ENCODE measurements around the gene HK2. TPM values are rescaled to one million over a fixed set of nuclear protein-coding genes. Genes with fewer than 3 reads are reported as not detected.
"Not testable (repeated sequence)": the region's sequence is repeated elsewhere in the genome, so short reads cannot be mapped to it uniquely, and the experiment has no call there.

HK2 gene
- polyA plus RNA-seq, 12 donors = 4.5 to 10.6 (median 6.7) TPM; not detected in 1

DNA sequence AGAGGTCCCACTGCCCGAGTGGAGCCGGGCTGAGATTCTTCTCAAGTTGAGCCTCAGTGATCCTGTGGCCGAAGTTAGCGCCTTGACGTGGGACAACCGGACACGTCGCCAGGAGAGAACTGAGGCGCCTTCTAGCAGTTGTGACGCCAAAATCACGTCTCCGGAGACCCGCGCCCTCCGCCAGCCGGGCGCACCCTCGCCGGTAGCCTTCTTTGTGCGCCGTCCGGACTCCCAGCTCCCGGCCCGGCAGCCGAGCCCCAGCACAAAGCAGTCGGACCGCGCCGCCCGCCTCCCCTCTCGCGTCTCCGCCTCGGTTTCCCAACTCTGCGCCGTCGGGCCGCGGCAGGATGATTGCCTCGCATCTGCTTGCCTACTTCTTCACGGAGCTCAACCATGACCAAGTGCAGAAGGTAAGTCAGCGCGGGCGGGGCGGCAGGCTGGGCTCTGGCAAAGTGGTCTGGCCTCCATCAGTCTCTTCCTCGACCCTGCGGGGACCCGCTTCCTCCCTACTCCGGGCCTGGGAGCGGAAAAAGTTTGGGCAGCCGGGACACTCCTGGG lies 386 bp downstream of the HK2 start:
- DNase-seq = peak; percentile 27

DNA sequence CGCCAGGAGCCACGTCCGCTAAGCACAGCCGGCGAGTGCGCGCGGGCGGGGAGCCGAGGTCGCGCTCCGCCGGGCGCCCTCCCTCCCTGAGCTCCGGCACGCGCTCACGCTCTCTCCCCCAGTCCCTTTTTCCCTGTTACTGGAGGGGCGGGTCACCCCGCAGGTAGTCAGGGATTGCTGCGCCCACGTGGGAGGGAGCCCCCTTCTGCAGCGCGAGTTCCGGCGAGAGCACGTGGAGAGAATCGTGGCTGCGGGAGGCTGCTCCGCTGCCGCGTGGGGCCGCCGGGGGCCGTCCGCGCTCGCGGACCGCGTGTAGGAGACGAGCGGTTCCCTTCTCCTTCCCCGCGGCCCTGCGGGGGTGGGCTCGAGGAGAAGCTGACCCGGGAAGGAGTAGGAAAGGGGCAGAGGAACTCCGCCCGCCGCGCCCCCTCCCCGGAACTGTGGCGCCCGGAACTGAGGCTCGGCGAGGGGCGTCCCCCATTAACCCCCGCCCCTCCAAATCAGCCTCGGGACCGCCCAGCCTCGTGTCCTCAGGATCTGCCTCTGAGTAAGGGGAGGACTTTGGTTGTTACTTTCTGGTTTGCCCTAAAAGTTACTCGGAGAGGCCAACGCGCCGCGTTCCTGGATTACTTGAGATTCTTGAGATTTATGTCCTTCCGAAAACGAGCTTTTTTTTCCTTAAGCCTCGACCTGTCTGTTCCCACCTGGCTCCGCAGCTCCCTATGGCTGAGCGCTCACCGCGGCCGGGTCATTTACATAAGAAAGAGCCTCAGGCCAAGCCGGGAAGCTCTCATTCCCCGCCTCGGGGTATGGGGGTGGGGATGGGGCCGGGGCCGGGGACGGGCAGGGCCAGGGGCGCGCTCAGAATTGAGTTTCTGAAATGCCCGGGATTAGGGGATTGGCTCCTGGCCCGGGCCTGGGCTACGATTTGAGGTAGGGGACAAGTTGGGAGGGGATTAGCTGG lies 1.1 kb downstream of the HK2 start:
- DNase-seq = peak; percentile 48

DNA sequence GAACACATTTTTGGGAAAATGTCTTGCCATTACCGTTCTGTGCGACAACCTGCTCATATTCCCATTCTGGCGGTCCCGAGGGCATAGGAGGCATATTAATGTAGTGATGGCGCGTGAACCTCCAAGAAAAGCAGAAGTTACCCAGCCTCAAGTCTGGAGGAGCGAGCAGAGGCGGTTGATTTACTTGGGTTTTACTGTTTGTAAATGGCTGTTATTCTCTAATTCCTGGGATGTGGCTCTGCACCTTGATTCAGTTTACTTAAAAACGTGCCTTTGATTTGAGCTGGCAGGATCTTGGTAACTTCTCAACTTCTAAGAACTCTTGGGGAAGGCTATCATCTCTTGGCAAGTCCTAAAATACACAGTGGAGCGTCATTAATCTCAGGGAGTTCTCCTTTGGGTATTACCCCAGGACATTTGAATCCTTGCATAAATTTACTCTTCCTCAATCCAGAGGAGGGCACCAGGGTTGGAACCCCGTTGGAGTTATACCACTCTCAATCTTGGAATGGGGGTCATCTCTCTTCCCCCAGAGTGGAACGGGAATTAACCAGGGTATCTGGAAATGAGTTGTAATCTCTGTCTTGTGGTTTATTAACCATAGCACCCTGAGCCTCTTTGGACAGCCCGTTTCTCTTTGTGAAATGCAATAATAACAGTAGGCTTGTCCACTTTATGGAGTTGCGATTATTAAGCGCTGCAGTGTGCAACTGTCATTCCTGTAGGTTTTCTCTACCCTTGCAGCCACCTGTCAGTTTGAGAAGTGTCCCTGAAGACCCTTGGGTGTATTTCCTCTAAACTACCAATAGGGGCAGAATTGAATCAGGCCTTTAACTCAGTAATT lies 2.1 kb downstream of the HK2 start:
- DNase-seq = no peak

DNA sequence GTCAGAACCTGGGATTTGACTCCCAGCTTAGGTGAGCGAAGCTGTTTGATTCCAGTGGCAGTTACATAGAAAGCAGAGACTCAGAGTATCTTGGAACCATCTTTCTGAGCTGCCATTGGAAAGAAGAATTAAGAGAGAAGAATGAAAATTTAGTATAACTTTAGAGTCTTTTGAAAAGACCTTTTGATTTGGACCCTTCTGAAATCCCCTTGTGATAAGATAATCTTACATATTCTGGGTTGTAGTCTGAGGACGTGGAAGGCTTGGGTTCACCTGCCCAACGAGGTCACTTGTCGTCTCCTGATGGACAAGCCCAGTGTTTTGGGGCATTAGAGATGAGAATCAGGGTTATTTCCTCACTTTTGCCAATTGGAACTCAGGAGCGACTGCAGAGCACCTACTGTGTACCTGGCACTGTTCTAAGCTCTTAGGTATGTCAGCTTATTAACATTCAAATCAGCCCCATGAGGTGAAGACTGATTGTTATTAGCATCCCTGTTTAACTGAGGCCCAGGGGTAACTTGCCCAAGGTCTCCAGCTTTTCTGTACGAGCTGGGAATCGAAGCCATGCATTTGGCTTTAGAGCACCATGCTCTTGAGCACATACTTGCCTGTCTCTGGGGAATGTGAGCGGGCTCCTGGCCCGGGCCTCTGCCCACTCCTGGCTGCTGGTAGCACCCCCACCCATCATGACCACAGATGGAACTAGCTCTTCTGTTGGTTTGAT lies 2.9 kb downstream of the HK2 start:
- DNase-seq = no peak

DNA sequence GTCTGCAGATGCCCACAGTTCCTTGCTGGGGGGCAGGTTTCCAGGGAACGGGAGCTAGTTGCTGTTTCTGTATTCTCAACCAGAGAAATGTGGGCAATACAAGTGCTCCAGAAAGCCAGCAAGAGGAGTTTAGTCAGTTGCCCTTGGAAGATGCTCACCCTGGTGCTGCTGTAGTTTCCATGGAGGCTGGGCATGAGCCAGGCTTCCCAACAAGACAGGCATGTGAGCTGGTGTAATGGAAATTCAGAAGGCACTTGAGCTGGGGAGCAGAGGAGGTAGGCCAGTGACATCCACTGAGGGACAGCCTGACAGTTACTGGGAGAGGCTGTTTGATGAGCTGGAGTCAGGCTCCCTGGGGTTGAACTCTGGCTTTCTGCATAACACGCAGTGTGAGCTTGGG lies 7.7 kb downstream of the HK2 start:
- DNase-seq = no peak

DNA sequence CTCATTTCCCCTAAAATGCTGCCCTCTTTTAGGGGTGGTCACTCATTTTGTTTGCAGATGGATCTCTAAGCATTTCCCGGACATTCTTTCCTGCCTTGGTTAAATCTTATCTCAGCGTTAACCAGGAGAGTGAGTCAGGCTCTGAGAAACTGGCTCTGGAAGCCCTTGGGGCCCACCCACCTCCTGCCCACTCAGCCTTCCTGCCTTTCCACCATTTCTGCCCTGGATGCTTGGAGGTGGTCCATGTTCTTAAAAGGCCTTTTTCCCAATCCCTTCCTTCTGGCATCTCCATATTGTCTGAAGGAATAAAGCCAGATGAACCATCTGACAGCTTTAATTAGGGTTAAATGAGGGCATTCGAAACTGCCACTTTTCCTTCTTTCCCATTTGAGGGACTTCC lies 9.5 kb downstream of the HK2 start:
- no peak for DNase-seq

DNA sequence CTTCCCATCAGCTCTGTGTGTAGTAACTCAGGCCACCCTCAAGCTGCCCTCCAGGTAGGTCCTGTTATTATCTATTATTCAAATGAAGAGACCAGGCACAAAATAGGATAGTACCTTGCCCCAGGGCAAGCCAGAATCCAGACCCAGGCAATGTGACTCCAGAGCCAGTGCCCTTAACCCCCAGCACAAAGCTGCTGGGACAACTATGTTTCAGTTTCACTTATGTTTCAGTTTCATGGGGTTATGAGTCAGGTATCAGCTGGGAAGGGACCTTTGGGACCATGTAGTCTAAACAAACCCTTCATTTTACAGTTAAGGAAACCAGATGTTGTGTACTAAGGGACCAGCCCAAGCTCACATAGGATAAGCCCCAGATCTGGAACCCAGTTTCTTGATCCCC lies 10.0 kb downstream of the HK2 start:
- no peak for DNase-seq

DNA sequence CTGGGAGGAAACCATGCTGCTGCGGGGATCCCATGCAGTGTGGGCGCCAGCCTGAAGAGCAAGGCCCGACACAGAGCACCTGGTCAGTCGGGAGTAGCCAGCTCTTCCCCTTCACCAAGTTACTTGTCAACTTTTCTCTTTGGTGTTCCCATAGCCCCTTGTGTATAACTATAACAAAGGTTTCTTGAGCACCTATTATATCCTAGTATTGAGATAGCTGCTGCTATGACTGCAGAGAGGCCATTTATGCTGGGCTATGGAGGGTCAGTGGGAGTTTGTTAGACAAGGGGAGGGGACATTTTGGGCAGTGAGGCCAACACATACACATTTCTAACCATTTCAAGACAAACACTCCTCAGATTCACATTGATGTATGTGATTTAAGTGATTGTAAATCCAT lies 10.8 kb downstream of the HK2 start:
- no peak for DNase-seq

DNA sequence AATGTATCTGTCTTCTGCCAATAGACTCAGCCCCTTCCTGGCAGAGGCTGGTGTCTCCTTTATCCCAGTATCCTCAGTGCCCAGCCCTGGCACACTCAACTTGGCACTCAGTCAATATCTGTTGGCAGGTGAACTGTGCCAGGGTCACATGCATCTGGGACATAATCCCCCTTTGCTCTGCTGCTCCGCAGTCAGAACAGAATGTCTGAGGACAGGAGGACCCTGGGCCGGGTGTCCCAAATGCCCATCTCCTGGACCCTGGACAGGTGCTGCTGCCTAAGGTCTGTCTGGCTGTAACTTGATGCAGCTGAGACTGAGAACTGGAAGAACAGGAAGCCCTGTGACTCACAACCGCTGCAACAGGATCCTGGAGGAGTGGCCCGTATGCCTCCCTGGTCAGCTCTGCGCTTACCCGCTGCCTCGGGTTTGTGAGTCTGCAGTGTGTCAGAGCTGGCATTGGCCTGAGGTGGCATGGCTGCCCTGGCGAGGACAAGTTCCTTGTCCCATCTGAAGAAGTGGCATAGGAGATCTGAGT lies 11.4 kb downstream of the HK2 start:
- DNase-seq = peak; percentile 33

DNA sequence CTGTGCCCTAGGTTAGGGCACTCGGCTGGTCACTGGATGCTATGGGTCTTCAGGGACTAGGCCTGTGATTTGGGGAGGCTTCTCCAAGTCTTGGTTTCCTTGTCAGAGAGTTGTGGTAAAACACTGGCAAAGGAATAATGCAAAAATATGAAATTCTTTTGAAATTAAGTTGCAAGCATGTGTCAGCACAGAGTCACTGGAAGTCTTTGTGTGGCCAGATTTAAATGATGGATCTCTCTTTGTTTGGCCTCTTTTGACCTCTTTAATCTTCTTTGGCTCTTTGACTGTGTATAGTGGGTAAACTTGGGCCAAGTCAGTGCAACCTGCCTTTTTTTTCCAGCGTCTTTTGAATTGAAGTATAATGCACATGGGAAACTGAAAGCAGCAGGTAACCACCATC lies 12.1 kb downstream of the HK2 start:
- no peak for DNase-seq

DNA sequence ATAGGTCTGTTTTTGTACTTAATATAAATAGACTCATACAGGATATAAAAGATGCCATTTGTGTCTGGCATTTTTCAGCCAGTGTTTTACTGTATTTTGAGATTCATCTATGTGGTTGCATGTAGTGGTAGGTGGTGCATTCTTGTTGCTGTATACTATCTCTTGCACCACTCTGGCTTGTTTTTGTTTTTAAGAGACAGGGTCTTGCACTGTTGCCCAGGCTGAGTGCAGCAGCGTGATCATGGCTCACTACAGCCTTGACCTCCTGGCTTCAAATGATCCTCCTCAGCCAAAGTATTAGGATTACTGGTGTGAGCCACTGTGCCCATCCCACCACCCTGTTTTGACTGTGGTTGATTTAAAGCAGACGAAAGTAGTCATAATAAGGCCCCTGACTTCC lies 12.6 kb downstream of the HK2 start:
- DNase-seq = no peak

DNA sequence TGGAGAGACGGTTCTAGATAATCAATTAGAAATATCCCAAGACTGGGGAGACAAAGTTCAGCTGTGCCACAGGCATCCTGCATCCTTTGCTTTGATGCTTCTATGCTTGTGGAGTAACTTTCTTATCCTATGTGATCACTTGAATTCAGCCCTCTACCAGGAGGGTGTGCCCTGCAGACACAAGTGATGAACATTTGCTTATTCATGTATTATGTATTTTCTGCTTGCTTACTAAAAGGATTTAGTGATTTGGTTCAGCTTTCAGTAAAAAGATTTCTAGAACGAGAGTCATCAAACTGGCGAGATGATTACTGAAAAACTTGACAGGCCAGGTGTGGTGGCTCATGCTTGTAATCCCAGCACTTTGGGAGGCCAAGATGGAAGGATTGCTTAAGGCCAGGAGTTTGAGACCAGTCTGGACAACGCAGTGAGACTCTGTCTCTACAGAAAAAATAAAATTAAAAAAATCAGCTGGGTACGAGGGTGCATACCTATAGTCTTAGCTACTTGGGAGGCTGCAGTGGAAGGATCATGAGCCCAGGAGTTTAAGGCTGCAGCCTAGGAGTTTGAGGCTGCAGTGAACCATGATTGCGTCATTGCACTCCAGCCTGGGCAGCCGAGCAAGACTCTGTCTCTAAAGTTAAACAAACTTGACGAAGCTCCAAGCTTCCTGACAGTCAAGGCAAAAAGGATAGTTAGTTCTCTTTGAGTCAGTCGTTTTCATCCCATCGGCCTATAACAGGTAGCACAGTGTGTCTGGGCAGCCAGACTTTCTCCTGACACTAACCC lies 13.3 kb downstream of the HK2 start:
- DNase-seq = no peak

DNA sequence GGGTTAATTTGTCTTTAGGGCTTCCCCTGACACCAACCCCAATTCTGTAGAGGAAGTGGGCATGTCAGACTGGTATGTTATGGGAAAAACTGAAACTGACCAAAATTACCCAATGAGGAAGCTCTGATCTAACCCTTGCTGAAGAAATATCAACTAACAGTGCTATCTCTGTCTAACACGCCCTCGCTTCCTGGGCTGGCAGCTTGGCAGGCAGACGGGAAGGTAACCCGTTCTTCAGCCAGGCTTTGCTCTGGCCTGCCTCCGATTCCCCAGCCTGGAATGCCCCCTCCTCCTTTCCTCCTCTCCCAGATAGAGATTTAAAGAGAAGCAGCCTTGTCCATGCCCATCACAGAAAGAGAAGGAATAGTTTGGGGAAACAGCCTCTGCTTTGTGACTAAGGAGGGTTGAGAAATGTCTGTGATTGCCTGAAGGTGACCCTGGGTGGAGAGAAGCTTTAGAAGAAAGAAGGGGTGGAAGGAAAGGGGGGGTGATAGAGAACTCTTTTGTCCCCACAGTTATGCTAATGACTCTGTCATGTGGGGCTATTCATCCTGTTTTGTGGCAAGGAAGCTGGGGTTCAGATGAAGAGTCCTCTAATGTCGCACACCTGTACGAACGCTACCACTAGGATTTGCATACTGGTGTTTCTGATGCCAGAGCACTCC lies 15.4 kb downstream of the HK2 start:
- DNase-seq = no peak

DNA sequence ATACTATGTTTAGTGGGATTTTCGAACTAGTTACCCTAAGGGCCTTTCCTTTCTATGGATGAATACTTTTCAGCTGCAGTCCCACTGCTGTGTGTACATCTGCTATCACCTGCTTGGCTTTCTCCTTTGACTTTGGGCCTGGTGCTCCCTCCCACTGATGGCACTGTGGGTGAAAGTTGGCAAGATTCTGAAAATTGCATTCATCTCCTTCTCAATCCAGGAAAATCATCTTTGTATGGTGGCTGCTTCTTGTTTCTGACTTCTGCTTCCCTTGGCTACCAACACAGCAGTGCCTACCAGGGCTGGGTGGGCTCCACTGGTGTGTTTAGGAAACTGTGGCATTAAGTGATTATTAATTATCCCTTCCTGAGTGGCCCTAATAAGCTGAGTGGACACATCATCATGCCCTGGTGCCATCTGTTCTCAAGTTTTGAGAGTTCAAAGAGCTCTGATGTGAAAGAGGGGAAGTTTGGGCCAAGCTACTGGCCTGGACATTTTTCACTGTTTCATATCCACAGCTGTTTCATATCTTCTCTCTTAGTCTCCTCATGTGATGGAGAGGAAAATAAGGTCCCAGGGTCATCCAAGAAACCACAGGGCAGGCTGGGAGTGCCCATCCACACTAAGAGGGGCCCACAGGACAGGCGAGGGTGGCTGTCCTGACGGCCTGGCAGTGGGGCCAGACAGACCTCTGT lies 16.7 kb downstream of the HK2 start:
- no peak for DNase-seq

DNA sequence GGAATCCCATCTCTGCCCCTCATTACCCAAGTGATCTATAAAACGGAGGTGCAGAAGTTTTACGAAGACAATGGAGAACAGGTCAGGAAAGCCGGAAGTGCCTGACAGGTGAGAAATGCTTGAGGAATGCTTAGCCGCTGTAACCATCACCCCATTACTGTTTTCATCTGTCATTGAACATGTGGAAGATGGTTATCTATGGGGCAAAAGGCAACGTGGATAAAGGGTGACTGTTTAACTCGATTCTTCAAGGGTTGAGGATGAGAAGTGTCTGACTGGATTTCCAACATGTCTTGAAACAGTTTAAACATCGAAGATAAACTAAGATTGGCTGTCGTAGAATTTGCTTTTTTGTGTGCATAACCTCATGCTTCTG lies 17.3 kb downstream of the HK2 start:
- DNase-seq = no peak

DNA sequence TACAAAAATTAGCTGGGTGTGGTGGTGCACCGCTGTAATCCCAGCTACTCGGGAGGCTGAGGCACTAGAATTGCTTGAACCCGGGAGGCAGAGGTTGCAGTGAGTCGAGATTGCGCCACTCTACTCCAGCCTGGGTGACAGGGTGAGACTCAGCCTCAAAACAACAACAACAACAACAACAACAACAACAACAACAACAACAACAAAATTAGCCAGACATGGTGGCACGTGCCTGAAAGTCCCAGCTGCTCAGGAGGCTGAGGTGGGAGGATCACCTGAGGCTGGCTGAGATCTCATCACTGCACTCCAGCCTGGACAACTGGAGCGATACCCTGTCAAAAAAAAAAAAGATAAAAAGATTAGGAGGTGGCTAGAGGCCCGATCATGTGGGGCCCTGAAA lies 19.4 kb downstream of the HK2 start:
- not testable (repeated sequence) for DNase-seq

DNA sequence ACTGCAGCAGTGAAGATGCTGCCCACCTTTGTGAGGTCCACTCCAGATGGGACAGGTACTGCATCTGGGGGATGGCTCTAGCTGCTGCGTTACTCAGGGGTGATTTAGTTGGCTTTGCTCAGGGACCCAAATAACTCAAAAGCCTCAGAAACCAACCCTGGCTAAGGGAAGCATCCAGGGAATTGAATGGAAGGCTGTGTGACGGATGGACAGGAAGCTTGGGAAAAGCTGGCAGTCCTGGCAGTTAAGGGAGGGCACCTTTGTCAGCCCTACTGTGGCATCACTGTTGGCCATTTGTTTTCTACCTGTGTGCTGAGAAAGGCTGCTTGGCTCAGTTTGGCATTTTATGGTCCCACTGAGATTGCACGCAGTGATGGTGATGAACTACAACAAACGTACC lies 20.5 kb downstream of the HK2 start:
- no peak for DNase-seq

DNA sequence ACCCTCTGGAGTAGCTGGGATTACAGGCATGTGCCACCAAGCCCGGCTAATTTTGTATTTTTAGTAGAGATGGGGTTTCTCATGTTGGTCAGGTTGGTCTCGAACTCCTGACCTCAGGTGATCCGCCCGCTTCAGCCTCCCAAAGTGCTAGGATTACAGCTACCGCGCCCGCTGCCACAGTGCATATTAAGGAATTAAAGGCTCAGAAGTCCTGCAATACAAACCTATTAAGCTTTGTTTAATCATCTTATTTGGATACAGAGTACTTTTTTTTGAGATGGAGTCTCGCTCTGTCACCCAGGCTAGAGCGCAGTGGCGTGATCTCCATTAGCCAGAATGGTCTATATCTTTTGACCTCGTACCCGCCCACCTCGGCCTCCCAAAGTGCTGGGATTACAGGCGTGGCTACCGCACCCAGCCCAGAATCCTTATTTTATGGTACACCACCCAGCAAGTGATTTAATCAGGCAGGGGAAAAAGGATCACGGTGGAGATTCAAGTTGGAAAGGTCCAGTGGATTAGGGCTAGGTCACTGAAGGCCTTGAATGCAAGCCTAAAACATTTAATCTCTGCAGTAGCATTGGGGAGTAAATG lies 21.3 kb downstream of the HK2 start:
- not testable (repeated sequence) for DNase-seq

DNA sequence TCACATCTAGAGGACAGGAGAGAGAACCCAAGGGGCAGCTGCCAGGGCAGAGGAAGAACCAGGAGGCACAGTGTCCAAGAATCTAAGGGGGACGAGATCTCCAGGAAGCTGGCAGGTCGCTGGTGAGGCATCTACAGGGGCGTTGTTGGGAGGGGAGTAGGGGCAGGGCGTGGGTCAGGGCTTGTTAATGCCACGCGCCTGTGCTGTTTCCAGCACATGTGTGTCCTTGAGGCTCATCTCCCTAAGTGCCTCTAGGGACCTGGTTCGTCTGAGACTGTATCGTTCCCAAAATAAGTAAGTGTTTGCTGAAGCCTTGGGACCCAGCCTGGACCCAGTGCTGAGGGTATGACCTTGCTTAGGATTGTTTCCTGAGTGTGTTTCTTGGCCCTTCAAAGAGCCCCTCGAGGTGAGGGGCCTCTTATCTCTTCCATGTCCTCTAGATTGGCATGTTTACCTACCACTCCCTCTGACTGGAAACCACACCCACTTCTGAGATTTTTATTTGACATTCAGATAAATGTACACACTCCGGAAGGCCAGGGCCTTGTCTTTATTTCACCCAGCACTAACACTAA lies 22.2 kb downstream of the HK2 start:
- DNase-seq = no peak

Data from muscle of arm (tissue), 12 donors.